ENCODE data around the gene CYB5RL.

Gene CYB5RL

DNA sequence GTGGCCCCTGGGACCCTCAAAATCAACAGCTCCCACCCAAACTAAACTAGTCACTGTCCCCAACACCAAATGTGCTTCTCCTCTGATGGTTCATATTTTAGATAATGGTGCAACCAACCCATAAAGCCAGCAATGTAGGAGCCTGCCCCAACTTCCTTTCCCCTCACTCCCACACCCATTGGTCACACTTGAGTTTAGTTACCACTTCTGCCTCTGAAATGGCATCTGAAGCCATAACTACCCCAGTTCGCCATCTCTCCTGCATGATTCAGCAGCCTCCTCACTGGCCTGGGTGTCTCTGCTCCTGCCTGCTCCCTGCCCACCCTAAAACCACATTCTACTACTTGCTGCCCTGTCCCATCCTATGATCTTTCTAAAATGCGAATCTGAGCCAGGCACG is 43.6 kb downstream of the CYB5RL start:
- no peak for DNase-seq

DNA sequence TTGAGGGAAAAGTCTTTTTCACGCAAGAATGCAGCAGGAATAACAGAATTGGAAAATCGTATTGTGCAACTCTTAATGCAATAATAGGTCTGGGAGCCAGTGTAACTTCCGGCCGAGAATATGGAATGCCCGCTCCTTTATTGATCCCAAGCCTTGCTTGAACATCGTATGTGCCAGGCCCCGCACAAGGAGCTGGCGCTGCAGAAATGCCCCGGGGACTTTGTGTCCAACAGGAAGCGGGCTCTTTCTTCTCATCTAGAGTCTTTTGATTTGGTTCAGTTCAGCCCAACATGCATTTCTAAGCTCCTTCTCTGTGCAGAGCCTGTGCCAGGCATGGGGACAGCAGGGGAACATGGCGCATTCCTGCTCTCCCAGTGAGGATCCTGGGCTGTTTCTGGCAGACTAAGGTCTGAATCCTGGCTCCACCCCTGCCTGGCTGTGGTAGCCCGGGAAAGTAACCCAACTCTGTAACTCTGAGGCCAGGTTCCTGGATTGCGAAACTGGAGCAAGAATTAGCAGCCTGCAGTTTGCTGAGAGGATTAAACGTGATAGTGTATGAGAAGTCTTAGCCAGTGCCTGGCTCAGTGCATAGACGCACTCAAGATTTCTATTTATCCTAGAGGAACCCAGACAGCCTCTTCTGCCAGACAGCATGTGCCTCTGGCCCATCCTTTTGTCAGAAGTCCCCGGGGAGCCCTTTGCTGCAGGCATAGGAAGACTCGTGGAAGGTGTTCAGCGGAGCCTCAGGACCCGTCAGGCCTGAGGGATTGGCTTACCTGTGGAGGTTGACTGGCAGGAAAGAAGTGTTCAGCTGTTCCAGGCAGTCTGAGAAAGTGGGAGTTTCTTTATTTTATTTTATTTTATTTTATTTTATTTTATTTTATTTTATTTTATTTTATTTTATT is 46.0 kb downstream of the CYB5RL start:
- DNase-seq: no peak

DNA sequence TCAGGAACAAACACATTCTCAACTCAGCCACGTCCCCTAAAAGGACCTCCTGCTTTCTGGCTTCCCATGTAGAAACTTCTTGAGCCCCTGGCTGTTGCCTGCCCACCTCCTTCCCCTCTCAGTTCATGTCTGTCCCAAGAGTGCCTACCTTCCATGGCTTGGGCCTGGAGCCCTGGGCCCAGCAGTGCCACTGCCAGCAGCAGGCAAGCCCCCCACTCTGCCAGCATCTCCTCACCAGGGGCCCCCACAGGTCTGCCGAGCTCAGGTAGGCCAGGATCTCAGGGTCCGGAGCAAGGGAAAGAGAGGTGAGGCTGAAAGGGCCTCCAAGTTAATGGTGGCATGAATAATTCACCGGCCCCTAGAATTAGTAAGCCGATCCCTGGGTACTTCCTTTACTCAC is 47.1 kb downstream of the CYB5RL start, which contains the start of gene CDCP2:
TSS of gene CDCP2 (minus strand) at position 305 of the 400 bp plus-strand sequence. CDS start at position 227, 78 bp downstream.
- no peak for DNase-seq

DNA sequence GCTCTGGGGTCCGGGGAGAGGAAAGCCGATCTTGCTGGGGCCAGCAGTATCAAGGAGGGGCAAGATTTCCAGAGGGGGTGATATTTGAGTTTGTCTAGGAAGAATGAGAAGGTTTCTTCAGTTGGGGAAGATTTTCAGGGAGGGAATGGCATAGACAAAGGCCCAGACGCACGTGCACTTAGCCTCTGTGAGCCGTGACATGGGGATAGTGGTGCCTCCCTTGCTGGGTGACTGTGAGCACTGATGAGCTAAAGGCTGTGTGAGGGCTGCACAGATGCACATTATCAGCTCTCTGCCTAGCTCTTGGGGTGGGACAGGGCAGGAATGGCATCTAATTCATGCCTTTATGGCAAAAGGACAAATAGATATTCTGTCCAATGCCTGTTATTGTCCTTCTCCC is 48.8 kb downstream of the CYB5RL start:
- DNase-seq: no peak

Data from DMS53 (cell line).